CD14-positive monocyte (primary cell): Measurements from ENCODE around the gene ZKSCAN7. TPM values are rescaled to one million over a fixed set of nuclear protein-coding genes. Genes with fewer than 3 reads are reported as not detected.
"Not testable (repeated sequence)": the region's sequence is repeated elsewhere in the genome, so short reads cannot be mapped to it uniquely, and the experiment has no call there.

Source experiments
- DNase-seq, 3 donors: peaks; one replicate each; pipeline ENCODE4 v3.0.0-alpha.2; 2011 to 2022
- H2AFZ ChIP-seq: 2 replicates; pipeline ENCODE4 v1.6.0; 2012; ENCODE audit warnings: mild to moderate bottlenecking, low read depth, low read length, inconsistent platforms; ENCODE audit not compliant: insufficient read depth, poor library complexity, severe bottlenecking
- H3K27ac ChIP-seq, 2 donors: 1 replicate in 1 of 2; 2 replicates in 1 of 2; pipeline ENCODE4 v1.5.1; 2012 to 2013; ENCODE audit warnings: low read length in 2 of 2, control low read depth in 1 of 2, inconsistent platforms in 1 of 2, low read depth in 1 of 2, mild to moderate bottlenecking in 1 of 2
- H3K27me3 ChIP-seq, 2 donors: one replicate each; pipeline versions ENCODE4 v1.6.0 to v1.6.1; 2011 to 2013; ENCODE audit warnings: low read length in 2 of 2; ENCODE audit not compliant: control insufficient read depth in 2 of 2, insufficient read depth in 2 of 2
- H3K36me3 ChIP-seq, 2 donors: replicated peaks in 1 of 2; 1 replicate in 1 of 2; 2 replicates in 1 of 2; pipeline versions ENCODE4 v1.5.1 to v1.6.1; 2012 to 2013; ENCODE audit warnings: low read length in 2 of 2, control low read depth in 1 of 2, inconsistent platforms in 1 of 2, mild to moderate bottlenecking in 1 of 2; ENCODE audit not compliant: insufficient read depth in 2 of 2, control insufficient read depth in 1 of 2
- H3K4me1 ChIP-seq, 2 donors: 1 replicate in 1 of 2; 2 replicates in 1 of 2; pipeline versions ENCODE4 v1.5.1 to v1.6.1; 2012 to 2013; ENCODE audit warnings: low read length in 2 of 2, control low read depth in 1 of 2, inconsistent platforms in 1 of 2, mild to moderate bottlenecking in 1 of 2, moderate library complexity in 1 of 2; ENCODE audit not compliant: insufficient read depth in 2 of 2, control insufficient read depth in 1 of 2
- H3K4me2 ChIP-seq: replicated peaks from 2 replicates; pipeline ENCODE3; 2012; ENCODE audit warnings: low read length, moderate library complexity, mild to moderate bottlenecking; ENCODE audit not compliant: poor library complexity, severe bottlenecking; ENCODE audit errors: extremely low read depth
- H3K4me3 ChIP-seq, 3 experiments: fragments of 200-600 bp in 1 of 3; sonication (generic) in 1 of 3; replicated peaks in 1 of 3; 1 replicate in 2 of 3; 2 replicates in 1 of 3; pipeline ENCODE4 v1.5.1; 2011 to 2013; ENCODE audit warnings: low read length in 3 of 3, mild to moderate bottlenecking in 3 of 3, control low read depth in 2 of 3, low read depth in 2 of 3, inconsistent platforms in 1 of 3, moderate library complexity in 1 of 3
- H3K79me2 ChIP-seq: 2 replicates; pipeline ENCODE4 v1.6.0; 2012; ENCODE audit warnings: mild to moderate bottlenecking, control low read depth, inconsistent platforms, low read length, moderate library complexity; ENCODE audit not compliant: insufficient read depth
- H3K9ac ChIP-seq: 2 replicates; pipeline ENCODE4 v1.6.0; 2017; ENCODE audit warnings: low read length, mild to moderate bottlenecking; ENCODE audit not compliant: insufficient read depth, poor library complexity, severe bottlenecking
- H3K9me3 ChIP-seq, 2 donors: replicated peaks in 1 of 2; 1 replicate in 1 of 2; 2 replicates in 1 of 2; pipeline versions ENCODE4 v1.5.1 to v1.6.1; 2012 to 2013; ENCODE audit warnings: low read length in 2 of 2, control low read depth in 1 of 2; ENCODE audit not compliant: control insufficient read depth in 1 of 2, insufficient read depth in 1 of 2
- H4K20me1 ChIP-seq: 2 replicates; pipeline ENCODE4 v1.6.0; 2012; ENCODE audit warnings: mild to moderate bottlenecking, low read length, control low read depth, moderate library complexity; ENCODE audit not compliant: insufficient read depth
- H3K27ac Mint-ChIP-seq, 7 donors: one replicate each; pipeline ENCODE4 v1.8.0; 2020; ENCODE audit warnings: mild to moderate bottlenecking in 7 of 7, mixed read lengths in 7 of 7, moderate library complexity in 6 of 7, inconsistent platforms in 2 of 7
- H3K27me3 Mint-ChIP-seq, 3 donors: one replicate each; pipeline ENCODE4 v1.8.0; 2021 to 2022; ENCODE audit warnings: low read depth in 3 of 3, mild to moderate bottlenecking in 3 of 3, mixed read lengths in 3 of 3, moderate library complexity in 3 of 3, inconsistent platforms in 1 of 3
- H3K36me3 Mint-ChIP-seq, 2 donors: one replicate each; pipeline ENCODE4 v1.8.0; 2020; ENCODE audit warnings: mixed read lengths in 2 of 2, inconsistent platforms in 1 of 2, mild to moderate bottlenecking in 1 of 2
- H3K4me1 Mint-ChIP-seq: one replicate; pipeline ENCODE4 v1.8.0; 2020; ENCODE audit warnings: mild to moderate bottlenecking, mixed read lengths
- H3K4me3 Mint-ChIP-seq, 2 donors: one replicate each; pipeline ENCODE4 v1.8.0; 2020; ENCODE audit warnings: mild to moderate bottlenecking in 2 of 2, mixed read lengths in 2 of 2, moderate library complexity in 1 of 2
- H3K9me3 Mint-ChIP-seq, 7 donors: one replicate each; pipeline ENCODE4 v1.8.0; 2020 to 2022; ENCODE audit warnings: mixed read lengths in 7 of 7, mild to moderate bottlenecking in 6 of 7, moderate library complexity in 6 of 7, inconsistent platforms in 2 of 7
- WGBS: methylation state at CpG from one replicate; pipeline ENCODE4 v1.1.5; 2013; ENCODE audit warnings: missing lambda C conversion rate; ENCODE audit not compliant: insufficient coverage; 5-methylcytosine and 5-hydroxymethylcytosine counted together
- intact Hi-C, 2 donors: fragments of 100-400 bp; cut with micrococcal nuclease; formaldehyde crosslinking; loops; one replicate each; pipeline versions ENCODE4 v1.15.0 to v1.15.1; 2023
- polyA plus RNA-seq, 3 donors: library from polyadenylated mRNA; depleted of rRNA in 1 of 3; unstranded in 2 of 3; stranded (reverse) in 1 of 3; fragments of 300-500 nt in 2 of 3; fragments of >200 nt in 1 of 3; fragmentation: Illumina TruSeq in 2 of 3; gene quantifications; 1 replicate in 2 of 3; 2 replicates in 1 of 3; pipeline ENCODE4 v1.2.3, GENCODE V29; 2012 to 2021

Gene ZKSCAN7
- polyA plus RNA-seq, 3 donors = 0.29 to 0.51 (median 0.48) TPM

GRCh38 chr3:44579749-44580148, 24.8 kb downstream of the ZKSCAN7 start:
- DNase-seq, H3K4me3 ChIP-seq, intact Hi-C loops, H3K9ac ChIP-seq, H3K27ac ChIP-seq, H3K4me2 ChIP-seq, H2AFZ ChIP-seq, H3K36me3 ChIP-seq, H3K79me2 ChIP-seq, H3K4me1 ChIP-seq, H3K4me1 Mint-ChIP-seq, H3K4me3 Mint-ChIP-seq, H3K27ac Mint-ChIP-seq, H4K20me1 ChIP-seq: not testable (repeated sequence)
- Histone ChIP-seq H3K9me3 (peaks cover 47 to 52% of the 10 kb centered on the region in 2 donors), H3K27me3 (peaks cover 0 to 10% of the 10 kb centered on the region in 2 donors)
- WGBS = 94% methylated on average over 6 of the region's 15 CpGs
- H3K27me3 Mint-ChIP-seq = peaks cover 6 to 21% (median 8%) of the 10 kb centered on the region in 3 donors
- H3K9me3 Mint-ChIP-seq = peaks cover 31 to 68% (median 64%) of the 10 kb centered on the region in 7 donors
- peaks cover 0 to 12% of the 10 kb centered on the region in 2 donors for H3K36me3 Mint-ChIP-seq

DNA sequence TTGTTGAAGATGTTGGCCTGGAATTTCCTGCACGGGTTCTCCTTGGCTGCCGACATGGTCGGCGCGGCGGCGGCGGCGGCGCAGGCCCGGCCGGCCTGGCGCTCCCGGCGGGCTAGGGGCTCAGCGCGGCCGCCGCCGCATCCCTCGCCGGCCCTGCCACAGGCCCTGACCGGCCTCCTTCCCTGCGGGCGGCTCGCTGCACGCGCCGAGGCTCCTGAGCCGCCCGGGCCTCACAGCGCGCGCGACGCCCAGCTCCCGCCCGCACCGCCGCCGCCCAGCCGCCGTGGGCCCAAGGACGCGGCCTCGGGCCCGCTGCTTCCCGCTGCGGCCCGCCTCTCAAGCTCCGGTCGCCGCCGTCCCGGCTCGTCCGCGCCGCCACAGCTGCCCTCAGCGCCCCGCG, 26.0 kb downstream of the ZKSCAN7 start:
- intact Hi-C loops, H3K27ac ChIP-seq, H3K79me2 ChIP-seq, H3K9ac ChIP-seq, DNase-seq, H3K36me3 ChIP-seq, H2AFZ ChIP-seq, H3K27ac Mint-ChIP-seq, H3K4me2 ChIP-seq, H3K4me3 ChIP-seq, H4K20me1 ChIP-seq: not testable (repeated sequence)
- H3K9me3 ChIP-seq = peaks cover 43 to 47% of the 10 kb centered on the region in 2 donors
- peaks cover 0 to 10% of the 10 kb centered on the region in 2 donors for H3K27me3 ChIP-seq
- H3K4me1 ChIP-seq = peaks cover 16 to 18% of the 10 kb centered on the region in 2 donors
- peaks cover 0 to 12% of the 10 kb centered on the region in 2 donors for H3K36me3 Mint-ChIP-seq
- WGBS = 68% methylated on average over 44 of the region's 62 CpGs
- peaks cover 6 to 21% (median 8%) of the 10 kb centered on the region in 3 donors for H3K27me3 Mint-ChIP-seq
- peaks cover 28 to 62% (median 57%) of the 10 kb centered on the region in 7 donors for H3K9me3 Mint-ChIP-seq
- peaks cover 19% of the 10 kb centered on the region for H3K4me1 Mint-ChIP-seq
- H3K4me3 Mint-ChIP-seq = peak overlapping the region in 1 of 2 donors; percentile 59
